ENCODE results near the gene APEX2.
"Not testable (repeated sequence)": the region's sequence is repeated elsewhere in the genome, so short reads cannot be mapped to it uniquely, and the experiment has no call there.

The APEX2 gene

GRCh38 chrX:54999717-55000598, at the start of gene APEX2:
APEX2 (plus strand) TSS chrX:55000363; CDS start chrX:55000423, 60 bp downstream.
- in situ Hi-C loops (cut with HindIII; ENCODE audit: low sequenced_read_pairs), result no loop called here

- in situ Hi-C loops (cut with HindIII; ENCODE audit: low sequenced_read_pairs), result no loop called here
These were observed 49.3 kb upstream of the APEX2 start for GRCh38 chrX:54950730-54951375.

- in situ Hi-C loops (cut with HindIII; ENCODE audit: low sequenced_read_pairs), result no loop called here
These were observed 38.4 kb upstream of the APEX2 start for GRCh38 chrX:54961750-54962149.

- in situ Hi-C loops (cut with HindIII; ENCODE audit: low sequenced_read_pairs), result no loop called here
These were observed 35.2 kb upstream of the APEX2 start for GRCh38 chrX:54964766-54965497.

- in situ Hi-C loops (cut with HindIII; ENCODE audit: low sequenced_read_pairs), result no loop called here
These were observed 22.8 kb upstream of the APEX2 start for GRCh38 chrX:54977387-54977786.

GRCh38 chrX:54978448-54978847, 21.7 kb upstream of the APEX2 start:
- in situ Hi-C loops (cut with HindIII; ENCODE audit: low sequenced_read_pairs), result no loop called here

- in situ Hi-C loops (cut with HindIII; ENCODE audit: low sequenced_read_pairs), result no loop called here
These were observed 20.7 kb upstream of the APEX2 start for GRCh38 chrX:54979432-54979831.

GRCh38 chrX:54980334-54980733, 19.8 kb upstream of the APEX2 start:
- in situ Hi-C loops (cut with HindIII; ENCODE audit: low sequenced_read_pairs), result no loop called here

- in situ Hi-C loops (cut with HindIII; ENCODE audit: low sequenced_read_pairs), result not testable (repeated sequence)
These were observed 16.9 kb upstream of the APEX2 start for GRCh38 chrX:54983306-54983705.

GRCh38 chrX:54991706-54992105, 8.5 kb upstream of the APEX2 start:
- in situ Hi-C loops (cut with HindIII; ENCODE audit: low sequenced_read_pairs), result no loop called here

- in situ Hi-C loops (cut with HindIII; ENCODE audit: low sequenced_read_pairs), result no loop called here
These were observed 7.1 kb upstream of the APEX2 start for GRCh38 chrX:54992911-54993622.

- in situ Hi-C loops (cut with HindIII; ENCODE audit: low sequenced_read_pairs), result no loop called here
These were observed 6.1 kb upstream of the APEX2 start, which contains the start of gene PFKFB1 for GRCh38 chrX:54994099-54994498. PFKFB1 (minus strand) TSS chrX:54994188; CDS start chrX:54994007, 181 bp downstream.

- in situ Hi-C loops (cut with HindIII; ENCODE audit: low sequenced_read_pairs), result no loop called here
These were observed 5.4 kb upstream of the APEX2 start for GRCh38 chrX:54994668-54995351.

- in situ Hi-C loops (cut with HindIII; ENCODE audit: low sequenced_read_pairs), result no loop called here
These were observed 4.5 kb upstream of the APEX2 start for GRCh38 chrX:54995621-54996020.

- in situ Hi-C loops (cut with HindIII; ENCODE audit: low sequenced_read_pairs), result no loop called here
These were observed 4.1 kb downstream of the APEX2 start for GRCh38 chrX:55004231-55004630.

GRCh38 chrX:55005256-55005655, 5.1 kb downstream of the APEX2 start:
- in situ Hi-C loops (cut with HindIII; ENCODE audit: low sequenced_read_pairs), result no loop called here

- in situ Hi-C loops (cut with HindIII; ENCODE audit: low sequenced_read_pairs), result no loop called here
These were observed 6.9 kb downstream of the APEX2 start for GRCh38 chrX:55006827-55007621.

GRCh38 chrX:55007656-55008055, 7.5 kb downstream of the APEX2 start:
- in situ Hi-C loops (cut with HindIII; ENCODE audit: low sequenced_read_pairs), result no loop called here

GRCh38 chrX:55008571-55009358, 8.6 kb downstream of the APEX2 start:
- in situ Hi-C loops (cut with HindIII; ENCODE audit: low sequenced_read_pairs), result no loop called here
